NT2/D1 (cell line): ENCODE measurements around the gene RAI1.

ENCODE experiments used
- YY1 ChIP-seq: IDR thresholded peaks from 2 replicates; pipeline ENCODE4 v1.6.1; 2011; ENCODE audit not compliant: insufficient read length, insufficient read depth
- ZNF274 ChIP-seq: IDR thresholded peaks from 2 replicates; pipeline ENCODE4 v1.6.1; 2011; ENCODE audit warnings: mild to moderate bottlenecking, low read depth, low read length

GRCh38 chr17:17728550-17729251, 47.4 kb downstream of the RAI1 start:
- TF ChIP-seq ZNF274 (no peak), YY1 (no peak)
